Measurements from ENCODE around the gene KCTD8. TPM values are rescaled to one million over a fixed set of nuclear protein-coding genes. Genes with fewer than 3 reads are reported as not detected.

KCTD8 gene
- total RNA-seq (ENCODE audit: low replicate concordance): 0.47 and 3.6 TPM in 2 replicates

GRCh38 chr4:44448521-44449461 lies at the start of gene KCTD8:
Gene KCTD8 (minus strand): TSS chr4:44448809.

Other genes with a start within 250 kb of the KCTD8 start
- gene YIPF7, start 202.8 kb upstream of the KCTD8 start, total RNA-seq (ENCODE audit: low replicate concordance): 0.12 TPM in 1 of 2 replicates, not detected in the other
- 4.9 and 9.4 TPM in 2 replicates for gene GUF1, start 229.6 kb upstream of the KCTD8 start, total RNA-seq (ENCODE audit: low replicate concordance)